Measurements from ENCODE around the gene ABCA5. TPM values are rescaled to one million over a fixed set of nuclear protein-coding genes. Genes with fewer than 3 reads are reported as not detected.

The ABCA5 gene
- total and polyA plus RNA-seq, 2 of the 13 experiments (the other 11 are each of a cell fraction or from before 2014, with no cell fraction given) = 9.7 to 10.1 TPM

DNA sequence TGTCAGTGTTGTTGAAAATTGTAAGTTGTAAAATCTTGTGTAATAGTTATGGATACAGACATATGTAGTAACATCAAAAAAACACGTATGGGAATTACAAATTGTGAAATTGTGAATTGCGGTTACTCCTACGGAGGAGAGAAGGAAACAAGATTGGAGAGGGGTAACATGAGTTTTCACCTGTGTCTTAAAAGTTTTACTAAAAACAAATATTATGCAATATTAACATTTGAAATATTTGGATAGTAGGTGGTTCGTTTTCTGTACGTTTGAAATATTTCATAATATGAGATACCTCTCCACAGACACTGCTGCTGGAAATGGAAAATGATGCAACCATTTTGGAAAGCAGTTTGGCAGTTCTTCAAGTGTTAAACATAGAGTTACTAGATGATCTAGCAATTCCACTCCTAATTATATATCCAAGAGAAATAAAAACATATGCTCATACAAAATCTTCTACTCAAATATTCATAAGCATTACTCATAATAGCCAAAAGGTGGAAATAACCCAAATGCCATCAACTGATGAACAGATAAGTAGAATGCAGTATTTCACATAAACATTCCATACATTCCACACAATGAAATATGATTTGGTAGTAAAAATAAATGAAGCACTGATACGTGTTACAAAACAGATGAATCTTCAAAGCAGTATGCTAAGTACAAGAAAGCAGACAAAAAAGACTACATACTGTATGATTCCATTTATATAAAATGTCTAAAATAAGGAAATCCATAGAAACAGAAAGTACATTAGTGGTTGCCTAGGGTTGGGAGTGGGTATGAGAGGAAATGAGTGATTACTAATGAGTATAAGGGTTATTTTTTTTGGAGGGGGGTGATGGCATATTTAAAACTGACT lies 57.6 kb downstream of the ABCA5 start:
- POLR2A ChIA-PET = no interaction called here
- peak overlapping the region in 1 of 3 experiments; percentile 28; a peak in 2 of 6 replicates for H3K4me3 ChIP-seq (replicated peaks in 1 of 3; ENCODE audit: insufficient read depth in 1 of 3, low read depth in 2 of 3, low read length in 3 of 3)
- TF ChIP-seq ZFP82 (CRISPR knock-in tag; IDR thresholded peaks at IDR 0.05; ENCODE audit: borderline replicate concordance) (no peak), SMC3 (IDR thresholded peaks at IDR 0.05; ENCODE audit: low read length) (no peak), ONECUT2 (CRISPR knock-in tag; IDR thresholded peaks at IDR 0.05) (no peak), ELF3 (CRISPR knock-in tag; IDR thresholded peaks at IDR 0.05) (0 out of 2 replicates have a peak, but pooled peaks have one; percentile 5), BCL6 (CRISPR knock-in tag; IDR thresholded peaks at IDR 0.05) (peak; percentile 36; the same call in 1 of the 2 replicates), ZNF7 (CRISPR knock-in tag; IDR thresholded peaks at IDR 0.05) (no peak), ZC3H13 (CRISPR knock-in tag; IDR thresholded peaks at IDR 0.05) (no peak), ARNT2 (CRISPR knock-in tag; IDR thresholded peaks at IDR 0.05; ENCODE audit: low read depth) (no peak), ZBTB43 (CRISPR knock-in tag; conservative IDR thresholded peaks at IDR 0.05) (0 out of 2 replicates have a peak, but pooled peaks have one; percentile 3), ATF4 (CRISPR knock-in tag; IDR thresholded peaks at IDR 0.05) (peak; percentile 45 to 94; a peak in 3 of 4 replicates), ZNF672 (CRISPR knock-in tag; IDR thresholded peaks at IDR 0.05) (no peak)
- TF ChIP-seq, protein P1, sequence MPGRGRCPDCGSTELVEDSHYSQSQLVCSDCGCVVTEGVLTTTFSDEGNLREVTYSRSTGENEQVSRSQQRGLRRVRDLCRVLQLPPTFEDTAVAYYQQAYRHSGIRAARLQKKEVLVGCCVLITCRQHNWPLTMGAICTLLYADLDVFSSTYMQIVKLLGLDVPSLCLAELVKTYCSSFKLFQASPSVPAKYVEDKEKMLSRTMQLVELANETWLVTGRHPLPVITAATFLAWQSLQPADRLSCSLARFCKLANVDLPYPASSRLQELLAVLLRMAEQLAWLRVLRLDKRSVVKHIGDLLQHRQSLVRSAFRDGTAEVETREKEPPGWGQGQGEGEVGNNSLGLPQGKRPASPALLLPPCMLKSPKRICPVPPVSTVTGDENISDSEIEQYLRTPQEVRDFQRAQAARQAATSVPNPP (CRISPR knock-in tag; IDR thresholded peaks at IDR 0.05) = no peak
- TF ChIP-seq, protein P2, sequence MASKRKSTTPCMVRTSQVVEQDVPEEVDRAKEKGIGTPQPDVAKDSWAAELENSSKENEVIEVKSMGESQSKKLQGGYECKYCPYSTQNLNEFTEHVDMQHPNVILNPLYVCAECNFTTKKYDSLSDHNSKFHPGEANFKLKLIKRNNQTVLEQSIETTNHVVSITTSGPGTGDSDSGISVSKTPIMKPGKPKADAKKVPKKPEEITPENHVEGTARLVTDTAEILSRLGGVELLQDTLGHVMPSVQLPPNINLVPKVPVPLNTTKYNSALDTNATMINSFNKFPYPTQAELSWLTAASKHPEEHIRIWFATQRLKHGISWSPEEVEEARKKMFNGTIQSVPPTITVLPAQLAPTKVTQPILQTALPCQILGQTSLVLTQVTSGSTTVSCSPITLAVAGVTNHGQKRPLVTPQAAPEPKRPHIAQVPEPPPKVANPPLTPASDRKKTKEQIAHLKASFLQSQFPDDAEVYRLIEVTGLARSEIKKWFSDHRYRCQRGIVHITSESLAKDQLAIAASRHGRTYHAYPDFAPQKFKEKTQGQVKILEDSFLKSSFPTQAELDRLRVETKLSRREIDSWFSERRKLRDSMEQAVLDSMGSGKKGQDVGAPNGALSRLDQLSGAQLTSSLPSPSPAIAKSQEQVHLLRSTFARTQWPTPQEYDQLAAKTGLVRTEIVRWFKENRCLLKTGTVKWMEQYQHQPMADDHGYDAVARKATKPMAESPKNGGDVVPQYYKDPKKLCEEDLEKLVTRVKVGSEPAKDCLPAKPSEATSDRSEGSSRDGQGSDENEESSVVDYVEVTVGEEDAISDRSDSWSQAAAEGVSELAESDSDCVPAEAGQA (IDR thresholded peaks at IDR 0.05; ENCODE audit: low read depth) = no peak
- TF ChIP-seq, protein P2 (CRISPR knock-in tag; IDR thresholded peaks at IDR 0.05; ENCODE audit: borderline replicate concordance) = no peak

More for the DNA sequence above, 57.6 kb downstream of the ABCA5 start:
- CTCF ChIA-PET (ENCODE audit: low intra/inter-chr PET ratio, low total read pairs) = no interaction called here
- Histone ChIP-seq H3K9me3 (ENCODE audit: low read length) (no peaks in the 10 kb centered on the region), H4K20me1 (ENCODE audit: insufficient read depth, low read length) (no peaks in the 10 kb centered on the region), H3K27ac (ENCODE audit: extremely low read length, insufficient read depth, low read length) (peak overlapping the region; percentile 68), H3K27me3 (ENCODE audit: control insufficient read depth in 1 of 2, insufficient read depth in 2 of 2, low read length in 2 of 2) (no peaks in the 10 kb centered on the region), H3K79me2 (ENCODE audit: insufficient read depth, low read length) (no peaks in the 10 kb centered on the region), H3K36me3 (replicated peaks in 1 of 2; ENCODE audit: control insufficient read depth in 1 of 2, insufficient read depth in 2 of 2, low read length in 2 of 2) (no peaks in the 10 kb centered on the region), H3K4me2 (ENCODE audit: low read depth, low read length) (peak overlapping the region; percentile 82), H3K4me1 (ENCODE audit: insufficient read depth, low read length) (peaks cover 29% of the 10 kb centered on the region), H3K9ac (ENCODE audit: insufficient read depth, low read depth, low read length) (no peak overlapping the region), H2AFZ (ENCODE audit: low read length) (no peak overlapping the region)
- in situ Hi-C loops (cut with HindIII; ENCODE audit: extremely low pct_ligation_motif_present, low pct_unique_long_range_greater_than_20kb) = no loop called here
- ATAC-seq (peak; percentile 10; the same call in 1 of the 3 replicates), DNase-seq (ENCODE audit: low spot score) (peak; percentile 34), FAIRE-seq (no peak)
- intact Hi-C loops (cut with micrococcal nuclease; ENCODE audit: unreplicated experiment) = loop anchor here (2.0 kb wide), 1 partner anchor 57 kb away; the partner anchor contains the start of gene ABCA5
- WGBS (ENCODE audit: low lambda C conversion rate) = 21% methylated on average over 6 of the region's 6 CpGs
- BruUV-seq (replicated peaks) = no TSS peak
